IPS DF 4.7 (cell line): ENCODE data around the gene IRF3.
"Not testable (repeated sequence)": the region's sequence is repeated elsewhere in the genome, so short reads cannot be mapped to it uniquely, and the experiment has no call there.

ENCODE experiments used
- DNase-seq: peaks from one replicate; pipeline ENCODE4 v3.0.0-alpha.2; 2013; ENCODE audit warnings: low spot score; ENCODE audit errors: extremely low read depth

IRF3 gene

DNA sequence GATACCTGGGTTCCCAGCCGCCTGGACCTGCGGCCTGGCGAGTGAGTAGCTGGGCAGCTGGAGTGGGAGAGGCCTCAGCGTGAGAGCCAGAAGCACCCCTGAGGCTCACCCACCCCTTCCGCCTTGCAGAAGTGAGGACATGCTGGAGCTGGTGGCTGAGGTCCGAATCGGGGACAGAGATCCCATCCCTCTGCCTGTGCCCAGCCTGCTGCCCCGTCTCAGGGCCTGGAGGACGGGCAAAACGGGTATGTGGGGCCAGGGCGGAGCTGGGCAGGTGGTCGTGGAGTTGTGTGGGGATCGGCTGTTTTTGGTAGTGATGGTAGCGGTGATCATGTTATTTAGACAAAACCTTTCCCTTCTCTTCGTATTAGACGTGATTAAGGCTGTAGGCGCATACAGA, 19.1 kb downstream of the IRF3 start:
- DNase-seq, result no peak

DNA sequence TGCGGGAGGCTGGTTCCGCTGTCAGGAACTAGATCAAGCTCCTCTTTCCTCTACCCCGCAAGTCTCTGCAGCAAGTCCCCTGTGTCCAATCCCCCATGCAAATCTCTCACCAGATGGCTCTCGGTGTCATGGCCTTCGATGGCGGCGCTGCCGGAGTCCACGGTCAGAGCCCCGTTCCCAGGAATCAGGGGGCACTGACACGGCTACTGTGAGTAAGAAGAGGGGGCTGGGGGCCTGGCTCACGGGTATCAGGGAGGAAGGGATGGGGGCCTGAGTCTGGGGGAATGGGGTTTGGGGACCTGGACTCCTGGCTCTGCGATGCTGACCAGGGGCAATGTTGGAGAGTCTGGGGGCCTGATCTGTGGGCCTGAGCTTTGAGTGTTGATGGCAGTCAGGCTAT, 19.7 kb downstream of the IRF3 start:
- DNase-seq, result no peak

DNA sequence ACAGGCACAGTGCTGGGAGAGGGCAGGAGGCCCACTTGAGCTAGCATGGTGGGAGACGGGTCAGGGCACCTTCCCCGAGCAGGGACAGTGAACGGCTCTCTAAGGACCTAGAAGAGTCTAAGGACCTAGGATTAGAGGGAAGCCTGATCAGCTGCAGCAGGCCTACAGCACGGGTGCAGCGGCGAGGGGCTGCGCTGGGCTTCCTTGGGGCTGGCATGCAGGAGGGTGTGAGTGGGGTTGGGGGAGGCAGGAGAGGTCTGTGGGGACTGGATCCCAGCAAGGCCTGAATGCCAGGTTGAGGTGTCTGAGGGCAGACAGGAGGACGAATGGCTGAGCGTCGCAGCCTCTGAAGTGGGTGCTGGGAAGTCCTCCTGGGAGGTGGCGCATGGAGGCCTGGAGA, 20.1 kb downstream of the IRF3 start:
- no peak for DNase-seq

DNA sequence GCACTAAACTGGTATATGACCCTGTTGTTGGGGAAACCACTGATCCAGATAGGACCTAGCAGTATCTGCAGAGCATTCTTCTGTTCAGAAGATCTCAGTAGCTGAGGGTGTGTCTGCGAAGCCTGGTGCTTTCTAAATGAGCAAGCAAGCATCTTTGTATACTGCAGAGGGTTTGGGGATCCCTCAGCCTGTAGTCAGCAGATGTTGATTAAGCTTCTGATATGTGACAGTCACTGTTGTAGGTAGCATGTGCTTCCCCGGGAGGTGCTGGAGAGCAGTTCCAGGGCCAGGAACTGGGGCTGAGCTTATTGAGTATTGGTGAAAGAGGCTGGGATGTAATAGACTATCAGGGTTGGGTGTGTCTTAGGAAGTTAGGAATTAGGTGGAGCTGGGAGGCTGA, 22.2 kb downstream of the IRF3 start:
- DNase-seq, result no peak

DNA sequence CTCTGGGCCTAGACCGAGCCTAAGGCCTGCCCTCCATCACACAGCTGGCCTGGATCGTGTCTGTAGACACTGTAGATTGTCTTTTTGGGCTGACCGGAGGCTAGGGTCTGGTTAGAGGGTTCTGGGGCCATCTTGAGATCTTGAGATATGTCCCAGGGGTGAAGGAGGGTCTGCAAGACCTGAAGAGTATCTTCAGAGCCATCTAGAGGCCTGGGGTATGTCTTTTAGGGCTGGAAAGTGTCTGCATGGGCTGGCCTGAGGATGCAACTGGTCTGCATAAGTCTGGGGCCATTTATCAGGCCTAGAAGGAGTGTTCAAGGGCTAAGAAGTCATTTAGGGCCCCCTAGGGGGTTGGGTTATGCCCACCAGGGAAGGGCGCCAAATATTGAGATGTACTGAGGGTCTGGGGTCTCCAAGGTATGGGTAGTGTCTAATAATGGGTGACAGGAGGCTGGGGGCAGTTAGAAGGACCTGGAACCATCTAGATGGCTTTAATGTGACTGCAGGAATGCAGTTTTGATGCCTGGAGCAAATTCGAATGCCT, 23.1 kb downstream of the IRF3 start:
- DNase-seq, result no peak

DNA sequence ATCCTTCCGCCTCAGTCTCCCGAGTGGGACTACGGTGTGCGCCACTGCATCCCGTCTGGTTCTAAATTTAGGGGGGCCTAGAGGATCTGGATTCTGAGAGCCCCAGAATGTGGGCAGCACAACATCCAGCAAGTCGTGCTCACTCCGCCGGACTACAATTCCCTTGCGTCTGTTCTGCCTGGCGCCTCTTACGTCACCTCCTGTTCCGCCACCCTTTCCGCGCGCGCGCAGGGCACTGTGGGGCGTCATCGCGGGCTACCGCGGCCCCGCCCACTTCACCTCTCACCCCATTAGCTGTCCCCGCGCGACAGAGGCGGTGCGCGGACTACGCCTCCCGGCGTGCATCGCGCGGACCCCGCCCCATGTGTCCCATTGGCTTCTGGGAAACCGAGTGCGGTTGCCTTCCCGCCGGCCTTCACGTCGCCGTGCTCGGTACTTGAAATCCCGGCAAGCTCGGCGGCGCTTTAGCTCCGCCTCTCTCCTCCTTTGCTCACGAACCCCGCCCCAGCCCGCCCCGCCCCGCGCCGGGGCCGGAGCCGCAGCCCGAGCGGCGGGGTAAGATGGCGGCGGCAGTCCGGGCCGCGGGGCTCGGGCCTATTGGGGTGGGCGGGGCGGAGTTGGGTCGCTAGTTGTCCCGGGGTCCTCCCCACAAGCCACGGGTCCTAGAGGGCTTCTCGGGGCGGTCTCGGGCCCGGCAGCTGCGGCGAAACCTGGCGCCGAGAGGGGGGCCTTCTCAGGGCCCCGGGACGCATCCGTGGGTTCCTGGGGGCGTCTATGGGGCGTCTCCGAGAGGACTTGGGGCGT, 23.8 kb downstream of the IRF3 start, which contains the start of gene SCAF1:
TSS of gene SCAF1 (plus strand) at position 522 of the 804 bp plus-strand sequence. CDS start 2,818 bp downstream, outside the sequence.
- peak; percentile 87 for DNase-seq

DNA sequence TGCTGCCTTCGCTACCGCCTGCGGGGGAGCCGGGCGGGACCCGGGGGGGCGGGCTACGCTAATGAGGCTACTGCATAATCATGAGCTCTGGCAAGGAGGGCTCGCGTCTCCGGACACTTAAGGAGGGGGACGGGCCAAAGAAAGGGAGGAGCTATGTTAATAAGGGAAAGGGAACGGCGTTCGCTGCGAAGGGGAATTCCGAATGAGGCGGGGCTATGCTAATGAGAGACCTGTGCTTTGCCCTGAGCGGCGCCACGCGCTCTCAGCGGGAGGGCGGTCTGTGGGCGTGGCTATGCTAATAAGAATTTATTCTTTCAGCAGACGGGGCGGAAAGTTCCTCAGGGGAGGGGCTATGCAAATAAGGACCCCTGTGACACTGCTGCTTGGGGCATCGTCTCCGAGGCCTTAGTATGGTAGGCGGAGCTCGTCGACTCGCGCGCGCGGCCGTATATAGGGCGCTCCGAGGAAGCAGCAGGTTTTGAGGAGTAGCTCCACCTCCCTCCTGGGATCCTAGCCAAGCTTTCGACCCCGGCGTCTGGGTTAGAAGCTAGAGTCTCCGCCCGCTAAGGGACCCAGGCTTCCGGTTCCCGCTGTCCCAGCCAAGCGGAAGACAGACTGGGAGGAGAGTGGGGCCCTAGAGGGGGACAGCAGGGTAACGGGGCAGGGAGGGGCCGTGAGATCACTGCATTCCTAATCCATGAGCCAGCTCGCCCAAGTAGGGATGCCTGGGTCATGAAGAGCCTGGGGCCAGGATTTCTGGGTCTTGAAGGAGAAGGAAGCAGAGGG, 25.4 kb downstream of the IRF3 start, which contains the start of gene RRAS:
TSS of gene RRAS (minus strand) at position 31 of the 786 bp plus-strand sequence. CDS start 45 bp downstream, outside the sequence.
- DNase-seq, result peak; percentile 99

DNA sequence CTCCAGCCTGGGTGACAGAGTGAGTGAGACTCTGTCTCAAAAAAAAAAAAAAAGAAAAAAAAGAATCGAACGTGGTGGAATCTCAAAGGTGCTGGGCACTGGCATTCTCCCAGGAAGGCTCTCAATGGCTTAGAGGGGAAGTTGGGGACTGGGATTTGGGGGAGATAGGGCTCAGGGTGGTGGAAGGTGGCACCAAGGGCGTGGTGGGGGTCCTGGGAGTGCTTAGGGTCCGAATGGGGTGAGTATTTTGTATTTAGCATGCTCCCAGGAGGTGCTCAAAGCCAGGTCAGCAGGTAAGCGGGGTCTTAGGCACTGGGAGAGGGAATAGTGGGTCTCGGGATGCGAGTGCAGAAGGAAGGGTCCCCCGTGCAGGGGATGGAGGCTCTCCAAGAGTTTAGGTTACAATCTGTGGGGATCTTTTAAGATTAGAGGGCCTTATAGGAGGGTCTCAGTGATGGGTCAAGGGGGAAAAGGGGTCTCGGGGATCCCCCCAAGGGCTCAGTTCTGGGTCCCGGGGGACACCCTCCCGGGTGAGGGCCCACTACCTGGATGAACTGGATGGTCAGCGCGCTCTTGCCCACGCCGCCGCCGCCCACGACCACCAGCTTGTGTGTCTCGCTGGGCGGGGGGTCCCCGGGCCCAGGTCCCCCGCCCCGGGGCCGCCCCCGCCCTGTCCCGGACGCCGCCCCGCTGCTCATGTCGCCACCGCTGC, 26.1 kb downstream of the IRF3 start:
- no peak for DNase-seq

DNA sequence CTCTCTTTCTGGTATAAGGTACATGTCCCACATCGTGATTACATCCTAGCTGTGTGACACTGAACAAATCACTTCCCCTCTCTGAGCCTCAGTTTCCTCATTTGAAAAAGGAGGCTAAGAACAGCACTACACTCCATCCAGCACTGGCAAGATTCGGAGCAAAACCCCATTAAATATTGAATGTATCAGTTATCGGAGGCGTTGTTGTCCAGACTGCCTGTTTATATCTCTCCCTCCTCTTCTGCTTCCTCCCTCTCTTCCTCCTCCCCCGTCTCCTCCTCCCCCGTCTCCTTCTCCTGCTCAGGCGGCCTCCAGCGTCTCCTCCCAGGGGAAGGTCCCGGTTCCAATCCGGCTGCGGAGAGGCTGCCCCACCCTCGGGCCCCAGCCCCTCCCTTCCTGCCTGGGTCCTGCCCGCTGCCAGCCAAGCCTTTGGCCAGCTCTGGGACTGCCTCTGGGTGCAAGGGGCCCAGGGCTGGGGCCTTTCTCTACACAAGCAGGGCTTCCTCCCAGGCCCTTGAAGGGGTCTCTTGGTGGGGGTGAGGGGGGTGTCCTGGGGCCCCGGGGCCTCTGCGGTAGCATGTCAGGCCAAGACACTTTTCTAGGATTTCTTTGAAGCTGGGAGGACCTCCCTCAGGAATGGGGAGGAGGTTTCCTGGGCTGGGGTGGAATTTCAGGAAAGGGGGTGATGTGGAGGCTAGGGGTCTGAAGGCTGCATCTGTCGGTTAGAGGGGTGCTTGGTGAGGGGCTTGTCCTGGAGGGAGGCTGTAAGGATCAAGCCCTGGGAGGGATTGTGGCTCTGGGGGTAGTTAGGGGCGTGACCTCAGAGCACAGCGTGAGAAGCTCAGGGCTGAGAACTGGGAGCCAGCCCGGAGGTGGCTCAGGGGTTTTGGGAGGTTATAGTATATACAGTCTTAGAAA, 27.6 kb downstream of the IRF3 start:
- DNase-seq, result no peak

DNA sequence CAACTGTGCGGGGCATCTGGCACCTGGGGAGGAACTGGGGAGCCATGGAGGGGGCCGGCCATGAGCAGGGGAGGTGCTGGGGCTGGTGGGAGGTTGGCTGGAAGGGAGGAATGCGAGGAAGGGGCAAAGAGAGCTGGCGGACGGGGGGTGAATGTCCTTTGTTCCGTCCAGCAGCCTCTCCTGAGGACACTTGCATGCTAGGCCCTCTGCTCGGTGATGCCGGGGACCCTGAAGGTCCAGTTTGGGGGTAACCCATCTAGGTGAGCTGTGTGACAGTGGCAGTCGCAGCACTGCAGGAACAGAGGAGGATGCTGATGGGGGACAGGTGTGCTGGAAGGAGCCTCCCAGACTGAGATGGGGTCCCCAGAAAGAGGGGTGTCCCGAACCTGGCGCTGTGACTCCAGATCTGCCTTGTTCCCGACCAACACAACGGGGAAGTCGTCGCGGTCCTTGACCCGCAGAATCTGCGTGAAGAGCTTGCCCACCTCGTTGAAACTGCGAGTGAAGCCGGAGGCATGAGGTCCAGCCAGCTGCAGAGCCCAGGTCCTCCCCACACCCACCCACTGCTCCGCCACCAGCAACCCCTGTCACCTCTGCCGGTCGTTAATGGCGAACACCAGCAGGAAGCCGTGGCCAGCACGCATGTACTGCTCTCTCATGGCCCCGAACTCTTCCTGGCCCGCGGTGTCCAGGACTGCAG, 29.3 kb downstream of the IRF3 start:
- DNase-seq, result no peak

DNA sequence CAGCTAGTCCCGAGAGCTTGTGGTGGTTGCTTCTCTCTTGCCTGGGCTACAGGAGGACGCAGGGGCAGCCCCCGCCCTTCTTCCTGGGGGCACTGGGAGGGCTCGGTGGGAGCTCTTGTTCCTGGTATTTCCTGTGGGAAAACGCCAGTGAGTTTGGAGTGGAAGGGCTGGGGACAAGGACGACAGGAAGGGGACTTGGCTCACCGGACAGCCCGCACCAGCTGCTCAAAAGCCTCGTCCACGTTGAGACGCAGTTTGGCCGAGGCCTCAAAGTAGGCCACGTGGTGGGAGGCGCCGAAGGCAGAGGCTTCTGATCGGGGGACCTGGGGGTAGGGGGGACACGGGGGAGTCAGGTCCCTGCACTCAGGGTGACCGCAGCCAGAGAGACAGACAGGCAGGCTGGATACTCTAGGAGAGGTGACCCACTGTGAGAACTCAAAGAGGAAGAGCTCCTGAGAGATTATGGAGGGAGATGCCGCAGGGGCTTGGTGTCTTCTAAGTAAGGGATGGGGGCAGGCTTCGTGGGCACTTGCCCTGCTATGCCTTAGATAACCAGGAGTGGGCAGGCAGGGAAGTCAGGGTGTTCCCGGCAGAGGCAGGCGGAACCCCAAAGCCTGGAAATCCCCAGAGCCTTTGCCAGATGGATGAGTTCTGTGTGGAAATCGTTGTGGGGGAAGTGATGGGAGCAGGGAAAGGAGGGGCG, 30.0 kb downstream of the IRF3 start:
- no peak for DNase-seq

DNA sequence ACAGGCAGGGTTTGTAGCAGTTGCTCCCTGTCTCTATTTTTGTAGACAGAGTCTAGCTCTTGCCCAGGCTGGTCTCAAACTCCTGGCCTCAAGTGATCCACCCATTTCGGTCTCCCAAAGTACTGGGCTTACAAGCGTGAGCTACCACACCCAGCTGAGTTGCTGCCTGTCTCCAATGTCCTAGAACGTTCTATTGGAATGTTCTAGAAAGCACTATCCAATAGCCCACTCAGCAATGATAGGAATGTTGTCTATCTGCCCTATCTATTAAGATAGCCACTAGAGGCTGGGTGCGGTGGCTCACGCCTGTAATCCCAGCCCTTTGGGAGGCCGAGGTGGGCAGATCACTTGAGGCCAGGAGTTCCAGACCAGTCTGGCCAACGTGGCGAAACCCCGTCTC, 32.4 kb downstream of the IRF3 start:
- DNase-seq, result not testable (repeated sequence)

DNA sequence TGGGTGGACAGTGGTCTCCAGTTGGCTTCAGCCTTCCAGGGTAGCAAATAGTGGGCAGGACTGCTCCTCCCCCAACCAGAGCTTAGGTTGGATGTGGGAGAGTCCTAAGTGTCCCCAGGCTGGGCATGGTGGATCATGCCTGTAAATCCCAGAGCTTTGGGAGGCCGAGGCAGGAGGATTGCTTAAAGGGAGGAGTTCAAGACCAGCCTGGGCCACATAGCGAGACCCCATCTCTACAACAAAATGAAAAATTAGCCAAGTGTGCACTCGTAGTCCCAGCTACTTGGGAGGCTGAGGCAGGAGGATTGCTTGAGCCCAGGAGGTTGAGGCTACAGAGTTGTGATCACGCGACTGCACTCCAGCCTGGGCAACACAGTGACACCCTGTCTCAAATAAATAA, 33.1 kb downstream of the IRF3 start:
- no peak for DNase-seq

DNA sequence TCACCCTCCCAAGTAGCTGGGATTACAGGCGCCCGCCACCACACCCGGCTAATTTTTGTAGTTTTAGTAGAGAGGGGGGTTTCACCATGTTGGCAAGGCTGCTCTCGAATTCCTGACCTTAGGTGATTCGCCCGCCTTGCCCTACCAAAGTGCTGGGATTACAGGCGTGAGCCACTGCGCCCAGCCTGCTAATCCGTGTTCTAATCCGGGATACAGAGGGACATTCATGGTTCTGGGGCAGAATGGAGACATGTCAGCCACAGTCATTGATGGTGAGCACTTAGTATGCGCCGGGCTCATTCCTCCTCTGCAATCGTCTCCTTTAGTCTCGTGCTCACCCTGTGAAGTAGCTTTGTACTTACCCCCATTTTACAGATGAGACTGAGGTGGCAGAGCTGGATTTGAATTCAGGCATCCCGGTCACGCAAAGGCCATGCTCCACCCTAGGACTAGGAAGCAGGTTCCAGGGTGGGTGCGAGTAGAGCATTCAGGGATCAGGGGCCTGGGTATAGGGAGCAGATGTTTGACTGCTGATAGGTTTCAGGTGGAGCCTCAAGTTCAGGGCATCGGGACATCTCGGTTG, 34.0 kb downstream of the IRF3 start:
- DNase-seq, result no peak

DNA sequence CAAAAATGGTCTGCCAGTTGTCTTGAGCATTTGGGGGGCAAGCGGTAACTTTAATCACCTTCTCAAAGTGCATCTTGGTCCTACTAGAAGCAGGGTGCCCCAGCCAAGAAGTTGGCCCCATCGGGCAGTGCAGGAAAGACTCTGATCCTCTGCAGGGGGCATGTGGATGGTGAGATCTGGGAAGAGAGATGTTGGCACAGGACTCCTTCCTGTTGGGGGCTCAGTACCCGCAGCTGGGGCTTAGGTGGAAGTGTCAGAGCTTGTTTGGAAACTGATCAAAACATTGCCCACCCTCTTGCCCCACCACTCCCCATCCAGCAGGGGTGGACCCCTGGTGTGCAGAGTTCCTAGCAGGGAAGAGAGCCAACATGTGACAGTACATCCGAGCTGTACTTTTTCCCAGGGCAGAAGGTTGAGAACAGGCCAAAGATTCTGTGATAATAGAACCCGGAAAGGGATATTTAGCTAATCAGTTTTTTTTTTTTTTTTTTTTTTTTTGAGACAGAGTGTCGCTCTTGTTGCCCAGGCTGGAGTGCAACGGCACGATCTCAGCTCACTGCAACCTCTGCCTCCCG, 34.6 kb downstream of the IRF3 start:
- no peak for DNase-seq

DNA sequence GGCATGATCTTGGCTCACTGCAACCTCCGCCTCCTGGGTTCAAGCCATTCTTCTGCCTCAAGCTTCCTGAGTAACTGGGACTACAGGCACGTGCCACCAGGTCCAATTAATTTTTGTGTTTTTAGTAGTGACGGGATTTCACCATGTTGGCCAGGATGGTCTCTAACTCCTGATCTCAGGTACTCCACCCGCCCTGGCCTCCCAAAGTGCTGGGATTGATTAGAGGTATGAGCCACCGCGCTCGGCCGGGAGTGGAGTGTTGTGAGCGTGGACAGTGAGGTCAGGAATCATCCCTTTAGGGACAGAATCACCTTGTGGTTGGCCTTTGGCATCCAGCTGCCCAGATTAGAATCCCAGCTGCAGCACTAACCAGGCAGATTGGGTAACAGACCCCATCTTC, 36.0 kb downstream of the IRF3 start:
- no peak for DNase-seq

DNA sequence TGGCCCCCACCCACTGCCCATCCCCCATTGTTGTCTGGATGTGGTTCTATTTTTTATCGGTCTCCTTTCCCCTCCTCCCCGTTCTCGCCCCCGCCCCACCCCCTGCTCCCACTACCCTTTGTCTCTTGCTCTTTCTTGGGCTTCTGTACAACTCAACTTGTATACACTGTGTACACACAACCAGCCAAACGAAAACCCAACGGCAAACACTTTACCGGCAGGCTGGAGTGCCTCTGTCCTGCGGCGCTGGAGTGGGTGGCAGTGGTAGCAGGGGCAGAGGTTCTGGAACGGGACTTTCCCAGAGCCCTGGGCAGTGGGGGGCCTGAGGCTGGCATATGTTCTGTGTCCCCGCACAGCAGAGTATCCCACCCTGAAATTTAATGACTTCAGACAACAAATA, 39.4 kb downstream of the IRF3 start:
- DNase-seq, result no peak
